ENCODE results near the gene RTL10. TPM values are rescaled to one million over a fixed set of nuclear protein-coding genes. Genes with fewer than 3 reads are reported as not detected.

RTL10 gene
- total RNA-seq, 1 experiment from 2014 or later: 24.4 TPM

GRCh38 chr22:19884954-19885751 lies 30.5 kb upstream of the RTL10 start:
- WGBS (ENCODE audit: extremely low coverage, insufficient read length, low lambda C conversion rate): no CpG with 5 or more reads among the region's 26 CpGs
- no peaks in the 10 kb centered on the region for H3K36me3 Mint-ChIP-seq (ENCODE audit: insufficient read depth in 1 of 3, low read depth in 3 of 3)
- no peak overlapping the region for H3K14ac ChIP-seq (ENCODE audit: insufficient read depth, low read length)
- no peak overlapping the region for H2BK20ac ChIP-seq (ENCODE audit: low read depth, low read length, poor library complexity, severe bottlenecking)
- no peaks in the 10 kb centered on the region for H3K79me1 ChIP-seq (ENCODE audit: insufficient read depth, low read depth, low read length, poor library complexity, severe bottlenecking)
- H4K20me1 ChIP-seq (ENCODE audit: control insufficient read depth, insufficient read depth, insufficient read length): no peaks in the 10 kb centered on the region
- H3K4me3 Mint-ChIP-seq: no peak overlapping the region
- no peak overlapping the region for H4K5ac ChIP-seq (ENCODE audit: insufficient read length, low read depth, low read length)
- no peaks in the 10 kb centered on the region for H3K79me2 ChIP-seq (ENCODE audit: insufficient read depth, low read length)
- H3K9me3 ChIP-seq (ENCODE audit: control insufficient read depth, low read depth, low read length): no peaks in the 10 kb centered on the region
- no peaks in the 10 kb centered on the region for H3K23me2 ChIP-seq (ENCODE audit: insufficient read length, low read depth, low read length, poor library complexity, severe bottlenecking)
- H3K4me2 ChIP-seq (ENCODE audit: insufficient read depth, insufficient read length, low read length): no peak overlapping the region
- H3T11ph ChIP-seq (ENCODE audit: low read length): no peak overlapping the region
- no peak overlapping the region for H2AK5ac ChIP-seq (ENCODE audit: insufficient read length, low read length)
- no peak overlapping the region for H2BK5ac ChIP-seq (ENCODE audit: insufficient read length, low read length)
- DNase-seq: no peak
- H3K9ac ChIP-seq (ENCODE audit: extremely low read depth, insufficient read length, low read length): no peak overlapping the region
- no peak overlapping the region for H3K56ac ChIP-seq (ENCODE audit: insufficient read length, low read depth, low read length)
- no peak overlapping the region for H2AFZ ChIP-seq (ENCODE audit: low read length)
- no peak overlapping the region for H4K8ac ChIP-seq (replicated peaks; ENCODE audit: insufficient read length, low read depth, low read length)
- H2BK12ac ChIP-seq (ENCODE audit: insufficient read length, low read depth, low read length): no peak overlapping the region
- no peak overlapping the region for H2BK15ac ChIP-seq (ENCODE audit: low read depth, low read length)
- H4K91ac ChIP-seq (ENCODE audit: insufficient read length, low read depth, low read length): peak overlapping the region; percentile 24
- no peak overlapping the region for H3K4ac ChIP-seq (ENCODE audit: low read depth, low read length)
- peaks cover 2% of the 10 kb centered on the region; the same call in 1 of the 2 replicates for H3K4me1 ChIP-seq (ENCODE audit: insufficient read depth, low read length)
- H3K23ac ChIP-seq (ENCODE audit: insufficient read length, low read depth, low read length): no peak overlapping the region
- H3K9me3 Mint-ChIP-seq: no peaks in the 10 kb centered on the region
- peak overlapping the region in 2 of 3 experiments; percentile 10 to 93; a peak in 4 of 7 replicates for H3K27ac Mint-ChIP-seq
- no peak overlapping the region for H3K18ac ChIP-seq (ENCODE audit: insufficient read length, low read depth, low read length)
- no peak overlapping the region for H3K27ac ChIP-seq (ENCODE audit: insufficient read length, low read depth, low read length)
- no peaks in the 10 kb centered on the region for H3K27me3 ChIP-seq (ENCODE audit: insufficient read depth, low read length)
- no peak for TF ChIP-seq CTCF (conservative IDR thresholded peaks at IDR 0.05)
- no peaks in the 10 kb centered on the region; the same call in 1 of the 2 replicates for H3K27me3 Mint-ChIP-seq (ENCODE audit: low read depth)
- no peak overlapping the region for H2BK120ac ChIP-seq (ENCODE audit: low read depth, low read length, poor library complexity, severe bottlenecking)
- peaks cover 24 to 26% of the 10 kb centered on the region in 2 experiments for H3K4me1 Mint-ChIP-seq

Data from H9 (cell line).